GM23338 (cell line): ENCODE measurements around the gene THBS1.

Source experiments
- CREB1 ChIP-seq: fragments of 250-450 bp; sonication (Bioruptor Pico); IDR thresholded peaks from 2 replicates; pipeline ENCODE4 v1.5.0; 2020; ENCODE audit warnings: low read depth, mild to moderate bottlenecking, moderate library complexity
- EZH2 ChIP-seq: fragments of 200-600 bp; sonication (generic); IDR thresholded peaks from one replicate; pipeline ENCODE4 v1.8.0; 2017; ENCODE audit warnings: antibody characterized with exemption, mild to moderate bottlenecking, low read depth; ENCODE audit not compliant: unreplicated experiment
- EZH2phosphoT487 ChIP-seq: fragments of 200-600 bp; sonication (generic); IDR thresholded peaks from one replicate; pipeline ENCODE4 v1.8.1; 2018; ENCODE audit warnings: antibody characterized with exemption; ENCODE audit not compliant: unreplicated experiment
- JUNB ChIP-seq: IDR thresholded peaks from one replicate; pipeline ENCODE4 v1.6.1; 2016; ENCODE audit warnings: antibody characterized with exemption; ENCODE audit not compliant: unreplicated experiment
- NANOG ChIP-seq: IDR thresholded peaks from 2 replicates; pipeline ENCODE4 v1.6.1; 2016; ENCODE audit warnings: antibody characterized with exemption, borderline replicate concordance
- POLR2AphosphoS5 ChIP-seq: IDR thresholded peaks from 2 replicates; pipeline ENCODE4 v1.6.1; 2016; ENCODE audit warnings: antibody characterized with exemption, low read depth
- REST ChIP-seq: IDR thresholded peaks from one replicate; pipeline ENCODE4 v1.6.1; 2018; ENCODE audit warnings: antibody characterized with exemption; ENCODE audit not compliant: unreplicated experiment
- STAT1 ChIP-seq: IDR thresholded peaks from one replicate; pipeline ENCODE4 v1.6.1; 2016; ENCODE audit warnings: antibody characterized with exemption; ENCODE audit not compliant: unreplicated experiment
- ZNF114 ChIP-seq: fragments of 250-450 bp; sonication (Bioruptor Pico); IDR thresholded peaks from 2 replicates; pipeline ENCODE4 v1.5.0; 2020; ENCODE audit warnings: mild to moderate bottlenecking, moderate library complexity
- ZNF331 ChIP-seq: fragments of 250-450 bp; sonication (Bioruptor Pico); IDR thresholded peaks from 2 replicates; pipeline ENCODE4 v1.5.0; 2020; ENCODE audit warnings: low read depth, mild to moderate bottlenecking, moderate library complexity
- ZNF462 ChIP-seq: fragments of 250-450 bp; sonication (Bioruptor Pico); IDR thresholded peaks from 2 replicates; pipeline ENCODE4 v1.5.0; 2020; ENCODE audit warnings: mild to moderate bottlenecking, moderate library complexity
- TF ChIP-seq, protein P1 (sequence below), 2 experiments: fragments of 200-600 bp in 1 of 2; sonication (generic) in 1 of 2; conservative IDR thresholded peaks; 2 replicates each; pipeline versions ENCODE4 v1.5.1 to v1.6.1; 2016 to 2017; ENCODE audit warnings: antibody characterized with exemption in 2 of 2, low read depth in 2 of 2, mild to moderate bottlenecking in 2 of 2, moderate library complexity in 1 of 2
- TF ChIP-seq, protein P2 (sequence below): IDR thresholded peaks from 2 replicates; pipeline ENCODE4 v1.6.1; 2016; ENCODE audit warnings: antibody characterized with exemption

DNA sequence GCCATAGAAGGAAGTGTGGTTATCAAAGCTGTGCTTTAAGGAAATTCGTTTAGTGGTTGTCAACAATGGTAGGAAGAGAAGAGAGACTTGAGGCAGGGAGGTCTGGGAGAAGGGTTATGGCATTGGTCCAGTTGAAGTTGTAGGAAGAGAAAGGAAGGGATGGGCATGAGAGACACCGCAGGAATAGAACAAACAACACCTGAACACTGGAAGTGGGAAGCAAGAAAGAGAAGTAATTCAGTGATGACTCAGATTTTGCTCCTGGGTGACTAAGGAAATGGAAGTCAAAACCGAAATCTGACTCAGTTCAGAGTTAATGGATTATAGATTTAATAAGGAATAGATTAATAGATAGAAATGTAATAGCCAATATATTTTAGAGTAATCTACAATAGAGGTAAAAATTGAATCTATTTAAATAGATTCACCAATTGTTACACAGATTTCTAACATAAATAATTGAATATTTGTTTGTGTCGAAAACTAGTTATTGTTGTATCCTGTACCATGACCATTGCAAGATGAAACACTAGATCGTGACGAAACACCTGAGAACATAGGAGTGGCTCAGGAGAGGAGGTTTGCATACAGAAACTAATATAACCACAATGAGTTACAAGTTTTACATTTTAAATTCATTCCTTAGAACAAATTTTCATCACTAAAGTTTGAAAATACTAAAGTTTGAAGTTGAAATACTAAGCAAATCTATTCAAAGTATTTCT is 36.0 kb downstream of the THBS1 start:
- no peak for TF ChIP-seq EZH2
- no peak for TF ChIP-seq POLR2AphosphoS5
- TF ChIP-seq, protein P1, sequence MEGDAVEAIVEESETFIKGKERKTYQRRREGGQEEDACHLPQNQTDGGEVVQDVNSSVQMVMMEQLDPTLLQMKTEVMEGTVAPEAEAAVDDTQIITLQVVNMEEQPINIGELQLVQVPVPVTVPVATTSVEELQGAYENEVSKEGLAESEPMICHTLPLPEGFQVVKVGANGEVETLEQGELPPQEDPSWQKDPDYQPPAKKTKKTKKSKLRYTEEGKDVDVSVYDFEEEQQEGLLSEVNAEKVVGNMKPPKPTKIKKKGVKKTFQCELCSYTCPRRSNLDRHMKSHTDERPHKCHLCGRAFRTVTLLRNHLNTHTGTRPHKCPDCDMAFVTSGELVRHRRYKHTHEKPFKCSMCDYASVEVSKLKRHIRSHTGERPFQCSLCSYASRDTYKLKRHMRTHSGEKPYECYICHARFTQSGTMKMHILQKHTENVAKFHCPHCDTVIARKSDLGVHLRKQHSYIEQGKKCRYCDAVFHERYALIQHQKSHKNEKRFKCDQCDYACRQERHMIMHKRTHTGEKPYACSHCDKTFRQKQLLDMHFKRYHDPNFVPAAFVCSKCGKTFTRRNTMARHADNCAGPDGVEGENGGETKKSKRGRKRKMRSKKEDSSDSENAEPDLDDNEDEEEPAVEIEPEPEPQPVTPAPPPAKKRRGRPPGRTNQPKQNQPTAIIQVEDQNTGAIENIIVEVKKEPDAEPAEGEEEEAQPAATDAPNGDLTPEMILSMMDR (conservative IDR thresholded peaks at IDR 0.05; ENCODE audit: low read depth in 2 of 2), result no peak
- no peak for TF ChIP-seq NANOG
- no peak for TF ChIP-seq JUNB
- TF ChIP-seq REST, result no peak
- TF ChIP-seq EZH2phosphoT487, result no peak
- TF ChIP-seq, protein P2, sequence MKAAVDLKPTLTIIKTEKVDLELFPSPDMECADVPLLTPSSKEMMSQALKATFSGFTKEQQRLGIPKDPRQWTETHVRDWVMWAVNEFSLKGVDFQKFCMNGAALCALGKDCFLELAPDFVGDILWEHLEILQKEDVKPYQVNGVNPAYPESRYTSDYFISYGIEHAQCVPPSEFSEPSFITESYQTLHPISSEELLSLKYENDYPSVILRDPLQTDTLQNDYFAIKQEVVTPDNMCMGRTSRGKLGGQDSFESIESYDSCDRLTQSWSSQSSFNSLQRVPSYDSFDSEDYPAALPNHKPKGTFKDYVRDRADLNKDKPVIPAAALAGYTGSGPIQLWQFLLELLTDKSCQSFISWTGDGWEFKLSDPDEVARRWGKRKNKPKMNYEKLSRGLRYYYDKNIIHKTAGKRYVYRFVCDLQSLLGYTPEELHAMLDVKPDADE, result no peak
- no peak for TF ChIP-seq CREB1 (CRISPR knock-in tag)
- no peak for TF ChIP-seq ZNF331 (CRISPR knock-in tag)
- no peak for TF ChIP-seq ZNF462 (CRISPR knock-in tag)
- TF ChIP-seq ZNF114 (CRISPR knock-in tag), result no peak
- no peak for TF ChIP-seq STAT1
